Ovary (tissue), 9 donors: Measurements from ENCODE around the gene ACSS1. TPM values are rescaled to one million over a fixed set of nuclear protein-coding genes. Genes with fewer than 3 reads are reported as not detected.
A peak's percentile ranks its signal among the peaks of the same experiment; 100 is the strongest.

Source experiments
- DNase-seq, 5 donors: peaks; one replicate each; pipeline ENCODE4 v3.0.0-alpha.2; 2019 to 2020
- H3K27ac ChIP-seq, 2 donors: fragments of 200-600 bp; one replicate each; pipeline versions ENCODE4 v1.5.1 to v1.8.0; 2019 to 2022
- H3K27me3 ChIP-seq: fragments of 200-600 bp; one replicate; pipeline ENCODE4 v1.8.0; 2022
- H3K36me3 ChIP-seq: fragments of 200-600 bp; sonication (generic); one replicate; pipeline ENCODE4 v1.5.1; 2019
- H3K4me1 ChIP-seq: one replicate; pipeline ENCODE4 v1.8.1; 2013; ENCODE audit warnings: mild to moderate bottlenecking, moderate library complexity; ENCODE audit not compliant: insufficient read depth
- H3K4me3 ChIP-seq: fragments of 200-600 bp; sonication (generic); one replicate; pipeline ENCODE4 v1.5.1; 2017
- H3K9me3 ChIP-seq, 2 donors: fragments of 200-600 bp in 1 of 2; sonication (generic) in 1 of 2; one replicate each; pipeline versions ENCODE4 v1.5.1 to v1.8.1; 2013 to 2019; ENCODE audit warnings: mild to moderate bottlenecking in 1 of 2, moderate library complexity in 1 of 2
- EP300 ChIP-seq: sonication (generic); formaldehyde crosslinking; IDR thresholded peaks from one replicate; pipeline ENCODE4 v1.6.1; 2017; ENCODE audit warnings: antibody characterized with exemption
- POLR2A ChIP-seq: fragments of 450-650 bp; IDR thresholded peaks from one replicate; pipeline ENCODE4 v1.6.1; 2017; ENCODE audit warnings: antibody characterized with exemption, mild to moderate bottlenecking, moderate library complexity
- WGBS, 3 donors: extraction: QIAGEN DNeasy Blood & Tissue Kit in 1 of 3; methylation state at CpG; one replicate each; pipeline versions ENCODE4 v1.1.5 to v1.1.7; 2013 to 2017; 5-methylcytosine and 5-hydroxymethylcytosine counted together
- intact Hi-C, 4 donors: fragments of 100-400 bp; cut with DNase I; formaldehyde crosslinking; loops; one replicate each; pipeline versions ENCODE4 v1.11.0 to v1.15.1; 2022 to 2023
- polyA plus RNA-seq, 2 donors: library from polyadenylated mRNA; stranded (reverse); fragments of 200-250 nt in 1 of 2; fragments of 350-450 nt in 1 of 2; fragmentation: Illumina TruSeq in 1 of 2; extraction: RNeasy Lipid Tissue Mini Kit (QIAGEN cat#74804) in 1 of 2; gene quantifications; one replicate each; pipeline ENCODE4 v1.2.3, GENCODE V29; 2013 to 2014
- total RNA-seq, 7 donors: library from RNA; depleted of rRNA in 2 of 7; stranded (reverse); fragments of >200 nt in 2 of 7; fragmentation: NEBNext Ultra II Directional in 3 of 7; extraction: Animal tissue kit (Norgen Biotek cat#: 25700) in 3 of 7; gene quantifications; one replicate each; pipeline versions ENCODE4 v1.1.0 to v1.2.4, GENCODE V29; 2016 to 2023
- TF ChIP-seq, protein P1 (sequence below), 3 donors: fragments of 450-650 bp in 2 of 3; fragments of 200-600 bp in 1 of 3; IDR thresholded peaks; one replicate each; pipeline versions ENCODE4 v1.5.1 to v1.8.0; 2016 to 2022; ENCODE audit warnings: antibody characterized with exemption in 3 of 3, mild to moderate bottlenecking in 1 of 3
- donor health status: DM: no; HTN: no; CAD: no; lungs with moderate emphysema.
- donor health status: DM: no; HTN: no; CAD: no.
- donor health status: Bipolar disorder and iron deficiency.
- donor health status: DM: yes; HTN: yes; CAD: no.
- donor health status: DM: no; HTN: no; CAD: no.
- donor health status: DM: yes; HTN: yes; CAD: no.

The ACSS1 gene
- total and polyA plus RNA-seq, 9 donors: 13.1 to 37.0 (median 29.0) TPM

DNA sequence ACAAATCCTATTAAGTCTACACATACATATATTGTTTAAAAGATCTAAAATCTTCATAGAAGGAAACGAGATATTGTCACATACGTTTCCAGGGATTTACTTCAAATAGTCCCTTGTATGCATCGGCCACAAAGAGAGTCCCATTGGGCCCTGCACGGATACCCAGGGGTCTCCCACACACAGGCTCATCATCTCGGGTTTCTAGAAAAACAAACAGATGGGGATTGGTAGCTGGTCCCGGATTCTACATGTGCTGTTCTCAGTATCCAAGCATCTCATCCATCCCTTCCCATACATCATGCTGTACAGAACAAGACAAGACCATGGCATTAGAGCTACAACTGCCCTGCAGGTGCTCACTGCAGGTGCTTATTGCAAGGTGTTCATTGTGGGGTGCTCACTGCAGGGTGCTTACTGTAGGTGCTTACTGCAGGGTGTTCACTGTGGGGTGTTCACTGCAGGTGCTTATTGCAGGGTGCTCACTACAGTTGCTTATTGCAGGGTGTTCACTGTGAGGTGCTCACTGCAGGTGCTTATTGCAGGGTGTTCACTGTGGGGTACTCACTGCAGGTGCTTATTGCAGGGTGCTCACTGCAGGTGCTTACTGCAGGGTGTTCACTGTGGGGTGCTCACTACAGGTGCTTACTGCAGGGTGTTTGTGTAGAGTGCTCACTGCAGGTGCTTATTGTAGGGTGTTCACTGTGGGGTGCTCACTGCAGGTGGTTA is 86.4 kb downstream of the ACSS1 start:
- H3K27ac ChIP-seq: no peak overlapping the region
- no peaks in the 10 kb centered on the region for H3K4me1 ChIP-seq
- DNase-seq: no peak
- H3K4me3 ChIP-seq: no peak overlapping the region
- no peaks in the 10 kb centered on the region for H3K36me3 ChIP-seq
- H3K27me3 ChIP-seq: no peaks in the 10 kb centered on the region
- TF ChIP-seq EP300: no peak
- TF ChIP-seq, protein P1, sequence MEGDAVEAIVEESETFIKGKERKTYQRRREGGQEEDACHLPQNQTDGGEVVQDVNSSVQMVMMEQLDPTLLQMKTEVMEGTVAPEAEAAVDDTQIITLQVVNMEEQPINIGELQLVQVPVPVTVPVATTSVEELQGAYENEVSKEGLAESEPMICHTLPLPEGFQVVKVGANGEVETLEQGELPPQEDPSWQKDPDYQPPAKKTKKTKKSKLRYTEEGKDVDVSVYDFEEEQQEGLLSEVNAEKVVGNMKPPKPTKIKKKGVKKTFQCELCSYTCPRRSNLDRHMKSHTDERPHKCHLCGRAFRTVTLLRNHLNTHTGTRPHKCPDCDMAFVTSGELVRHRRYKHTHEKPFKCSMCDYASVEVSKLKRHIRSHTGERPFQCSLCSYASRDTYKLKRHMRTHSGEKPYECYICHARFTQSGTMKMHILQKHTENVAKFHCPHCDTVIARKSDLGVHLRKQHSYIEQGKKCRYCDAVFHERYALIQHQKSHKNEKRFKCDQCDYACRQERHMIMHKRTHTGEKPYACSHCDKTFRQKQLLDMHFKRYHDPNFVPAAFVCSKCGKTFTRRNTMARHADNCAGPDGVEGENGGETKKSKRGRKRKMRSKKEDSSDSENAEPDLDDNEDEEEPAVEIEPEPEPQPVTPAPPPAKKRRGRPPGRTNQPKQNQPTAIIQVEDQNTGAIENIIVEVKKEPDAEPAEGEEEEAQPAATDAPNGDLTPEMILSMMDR (IDR thresholded peaks at IDR 0.05): no peak
- no peak for TF ChIP-seq POLR2A
- H3K9me3 ChIP-seq: no peaks in the 10 kb centered on the region
- intact Hi-C loops: loop anchor here in 1 of 4 donors (5.0 kb wide), 1 partner anchor 179 kb away; no protein-coding TSS in a partner anchor
- WGBS, 3 donors: 74 to 76% (median 75%) methylated on average over 6 of the region's 6 CpGs

DNA sequence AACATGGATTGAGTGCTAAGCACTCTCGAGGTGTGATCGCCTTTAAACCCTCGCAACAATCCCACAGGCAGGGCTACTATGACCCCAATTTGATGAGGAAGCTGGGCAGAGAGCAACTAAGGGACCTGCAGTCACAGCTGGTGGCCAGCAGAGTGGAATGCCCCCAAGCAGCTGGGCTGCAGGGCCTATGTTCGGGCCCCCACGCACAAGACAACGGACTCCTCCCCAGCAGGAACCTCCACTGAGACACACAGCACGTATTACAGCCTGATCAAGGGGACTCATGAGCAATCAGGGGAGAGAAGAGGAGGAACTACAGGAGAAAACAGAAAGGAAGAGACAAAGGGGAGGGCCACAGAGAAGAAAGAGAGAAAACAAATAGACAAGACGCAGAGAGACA is 87.2 kb downstream of the ACSS1 start:
- TF ChIP-seq, protein P1 (IDR thresholded peaks at IDR 0.05): no peak
- TF ChIP-seq POLR2A (no peak), EP300 (no peak)
- 91 to 96% (median 92%) methylated on average over 8 of the region's 8 CpGs for WGBS, 3 donors
- H3K36me3 ChIP-seq: no peaks in the 10 kb centered on the region

DNA sequence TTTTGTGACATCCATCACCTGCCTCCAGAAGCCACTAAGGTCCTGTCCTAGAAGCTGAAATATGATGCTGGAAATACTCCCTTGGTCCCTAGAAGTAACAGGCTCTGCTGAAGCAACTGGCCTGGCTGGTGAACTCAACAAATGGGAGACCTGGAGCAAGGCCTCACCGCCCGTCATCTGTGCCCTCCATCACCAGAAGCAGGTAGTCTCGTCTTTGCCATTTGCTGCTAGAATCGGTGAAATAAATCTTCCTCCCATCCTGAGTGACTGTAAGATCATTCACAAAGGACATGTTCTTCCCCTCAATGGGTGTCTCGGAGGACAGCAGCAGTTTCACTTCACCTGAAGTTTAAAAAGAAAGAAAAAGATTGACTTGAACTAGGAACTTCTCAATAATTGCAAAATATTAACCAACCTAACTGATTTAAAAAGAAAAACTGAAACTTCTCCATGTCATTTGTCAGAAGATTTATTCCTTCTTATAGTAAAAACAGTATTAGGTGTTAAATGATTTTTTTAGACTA is 87.8 kb downstream of the ACSS1 start:
- H3K4me1 ChIP-seq: no peaks in the 10 kb centered on the region
- no peaks in the 10 kb centered on the region for H3K27me3 ChIP-seq
- intact Hi-C loops: loop anchor here in 1 of 4 donors (5.0 kb wide), 1 partner anchor 178 kb away; no protein-coding TSS in a partner anchor
- H3K27ac ChIP-seq: no peak overlapping the region
- no peaks in the 10 kb centered on the region for H3K36me3 ChIP-seq
- TF ChIP-seq EP300 (no peak), POLR2A (no peak)
- TF ChIP-seq, protein P1 (IDR thresholded peaks at IDR 0.05): no peak
- no peak overlapping the region for H3K4me3 ChIP-seq
- peak in 1 of 5 donors; percentile 3 for DNase-seq
- WGBS, 3 donors: 94 to 97% (median 95%) methylated on average over 5 of the region's 5 CpGs
- H3K9me3 ChIP-seq: no peaks in the 10 kb centered on the region

More for the DNA sequence above, 87.2 kb downstream of the ACSS1 start:
- DNase-seq: no peak
- no peaks in the 10 kb centered on the region for H3K27me3 ChIP-seq
- H3K9me3 ChIP-seq: no peaks in the 10 kb centered on the region
- H3K4me3 ChIP-seq: no peak overlapping the region
- no peaks in the 10 kb centered on the region for H3K4me1 ChIP-seq
- intact Hi-C loops: loop anchor here in 1 of 4 donors (5.0 kb wide), 1 partner anchor 178 kb away; no protein-coding TSS in a partner anchor
- H3K27ac ChIP-seq: no peak overlapping the region

DNA sequence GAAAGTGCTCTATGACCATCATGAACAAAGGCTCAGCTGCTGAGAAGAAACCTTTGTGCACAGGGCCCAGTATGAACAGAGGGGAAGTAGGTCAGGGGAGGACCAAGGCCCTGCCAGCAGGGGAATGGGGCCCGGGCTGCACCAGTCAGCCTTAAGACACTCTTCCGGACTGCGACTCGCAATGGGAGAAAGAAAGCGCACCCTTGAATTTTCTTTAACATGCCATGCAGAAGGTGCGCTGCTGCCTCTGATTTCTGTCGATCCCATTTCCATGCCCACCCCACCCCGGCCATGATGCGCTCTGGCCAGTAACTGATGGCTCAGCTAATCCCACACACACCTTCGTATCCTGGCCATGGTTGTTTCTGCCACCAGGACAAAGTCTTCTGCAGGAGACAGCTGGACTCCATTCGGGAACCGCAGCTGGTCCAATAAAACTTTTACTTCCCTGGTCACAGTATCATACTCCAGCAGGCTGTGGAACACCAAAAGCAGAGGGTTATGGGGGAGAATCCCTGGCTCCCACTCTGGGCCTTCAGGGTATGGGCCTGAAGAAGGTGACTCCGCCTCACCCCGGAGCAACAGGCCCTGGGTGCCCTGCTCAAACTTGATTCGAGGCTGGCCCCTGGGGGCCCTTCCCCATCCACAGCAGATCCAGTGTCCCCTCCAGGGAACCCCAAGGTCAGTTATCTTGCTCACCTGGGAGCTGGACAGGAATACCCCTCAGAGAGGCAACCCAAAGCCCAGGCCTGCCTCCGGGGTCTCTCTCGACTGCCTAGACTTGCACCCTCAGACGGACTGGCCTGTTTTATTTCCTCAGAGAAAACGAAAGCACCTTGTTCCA is 88.5 kb downstream of the ACSS1 start:
- Histone ChIP-seq H3K27me3 (no peaks in the 10 kb centered on the region), H3K27ac (no peak overlapping the region), H3K4me3 (no peak overlapping the region), H3K36me3 (no peaks in the 10 kb centered on the region), H3K9me3 (no peaks in the 10 kb centered on the region), H3K4me1 (no peaks in the 10 kb centered on the region)
- intact Hi-C loops: loop anchor here in 1 of 4 donors (5.0 kb wide), 1 partner anchor 177 kb away; no protein-coding TSS in a partner anchor
- TF ChIP-seq POLR2A (no peak), EP300 (no peak)
- TF ChIP-seq, protein P1 (IDR thresholded peaks at IDR 0.05): no peak
- WGBS, 3 donors: 95 to 98% (median 97%) methylated on average over 19 of the region's 19 CpGs
- DNase-seq: no peak
